Cardiac fibroblast (primary cell): Measurements from ENCODE around the gene NBEAL1.
"Not testable (repeated sequence)": the region's sequence is repeated elsewhere in the genome, so short reads cannot be mapped to it uniquely, and the experiment has no call there.

Experiments used
- DNase-seq, 2 donors: peaks; one replicate each; pipeline versions ENCODE4 v3.0.0 to v3.0.0-alpha.2; 2010; ENCODE audit warnings: low read depth in 2 of 2
- H3K4me3 ChIP-seq, 2 donors: replicated peaks in 1 of 2; 1 replicate in 1 of 2; 2 replicates in 1 of 2; pipeline ENCODE4 v1.5.1; 2011; ENCODE audit warnings: low read depth in 2 of 2, low read length in 2 of 2, mild to moderate bottlenecking in 2 of 2, moderate library complexity in 1 of 2
- TF ChIP-seq, protein P1 (sequence below): IDR thresholded peaks from one replicate; pipeline ENCODE4 v1.5.1; 2011; ENCODE audit warnings: low read depth, mild to moderate bottlenecking, low read length, inconsistent platforms

NBEAL1 gene

GRCh38 chr2:203122317-203122986 is 107.8 kb downstream of the NBEAL1 start:
- TF ChIP-seq, protein P1, sequence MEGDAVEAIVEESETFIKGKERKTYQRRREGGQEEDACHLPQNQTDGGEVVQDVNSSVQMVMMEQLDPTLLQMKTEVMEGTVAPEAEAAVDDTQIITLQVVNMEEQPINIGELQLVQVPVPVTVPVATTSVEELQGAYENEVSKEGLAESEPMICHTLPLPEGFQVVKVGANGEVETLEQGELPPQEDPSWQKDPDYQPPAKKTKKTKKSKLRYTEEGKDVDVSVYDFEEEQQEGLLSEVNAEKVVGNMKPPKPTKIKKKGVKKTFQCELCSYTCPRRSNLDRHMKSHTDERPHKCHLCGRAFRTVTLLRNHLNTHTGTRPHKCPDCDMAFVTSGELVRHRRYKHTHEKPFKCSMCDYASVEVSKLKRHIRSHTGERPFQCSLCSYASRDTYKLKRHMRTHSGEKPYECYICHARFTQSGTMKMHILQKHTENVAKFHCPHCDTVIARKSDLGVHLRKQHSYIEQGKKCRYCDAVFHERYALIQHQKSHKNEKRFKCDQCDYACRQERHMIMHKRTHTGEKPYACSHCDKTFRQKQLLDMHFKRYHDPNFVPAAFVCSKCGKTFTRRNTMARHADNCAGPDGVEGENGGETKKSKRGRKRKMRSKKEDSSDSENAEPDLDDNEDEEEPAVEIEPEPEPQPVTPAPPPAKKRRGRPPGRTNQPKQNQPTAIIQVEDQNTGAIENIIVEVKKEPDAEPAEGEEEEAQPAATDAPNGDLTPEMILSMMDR, result no peak
- peak; percentile 5 to 40 for DNase-seq

DNA sequence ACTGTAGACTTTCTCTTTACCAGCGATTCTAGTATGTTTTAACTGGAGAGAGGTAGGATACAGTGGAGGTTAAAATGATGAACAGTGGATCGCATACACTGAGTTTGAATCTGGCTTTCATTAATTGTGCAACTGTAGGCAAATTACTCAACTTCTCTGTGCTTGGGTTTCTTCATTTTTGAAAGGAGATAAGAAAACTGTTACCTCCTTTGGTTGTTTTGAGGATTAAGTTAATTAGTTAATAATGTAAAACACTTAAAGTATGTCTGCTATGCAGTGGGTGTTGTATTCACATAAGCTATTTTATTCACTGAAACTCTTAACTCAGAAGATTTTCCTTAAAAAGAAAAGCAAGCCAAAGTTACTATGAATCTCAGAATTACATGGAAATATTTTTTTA is 112.3 kb downstream of the NBEAL1 start:
- no peak overlapping the region for H3K4me3 ChIP-seq
- TF ChIP-seq, protein P1, result no peak
- peak in 1 of 2 donors; percentile 13 for DNase-seq

More at GRCh38 chr2:203122317-203122986, 107.8 kb downstream of the NBEAL1 start:
- H3K4me3 ChIP-seq, result no peak overlapping the region

DNA sequence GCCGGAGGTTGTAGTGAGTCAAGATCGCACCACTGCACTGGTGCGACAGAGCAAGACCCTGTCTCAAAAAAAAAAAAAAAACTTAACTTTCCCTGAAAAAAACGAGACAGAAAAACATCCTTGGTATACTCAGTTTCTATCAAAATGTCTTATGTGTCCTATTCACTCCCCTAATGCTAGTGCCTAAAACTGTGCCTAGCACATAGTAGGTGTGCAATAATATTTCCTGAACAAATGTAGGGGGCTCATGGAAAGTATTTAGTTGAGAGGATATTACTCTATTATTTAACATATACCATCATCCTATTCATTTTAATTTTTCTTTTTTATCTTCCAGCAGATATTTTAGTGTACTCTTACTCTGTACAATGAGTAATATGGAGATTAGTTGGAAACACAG is 120.4 kb downstream of the NBEAL1 start:
- no peak for DNase-seq
- TF ChIP-seq, protein P1, result no peak
- H3K4me3 ChIP-seq, result no peak overlapping the region

GRCh38 chr2:203143391-203143790 is 128.7 kb downstream of the NBEAL1 start:
- TF ChIP-seq, protein P1, result no peak
- DNase-seq, result no peak
- H3K4me3 ChIP-seq, result no peak overlapping the region

- TF ChIP-seq, protein P1, result no peak
- no peak overlapping the region for H3K4me3 ChIP-seq
- no peak for DNase-seq
Measured at GRCh38 chr2:203149194-203149593, 134.5 kb downstream of the NBEAL1 start.

- TF ChIP-seq, protein P1, result no peak
- DNase-seq, result no peak
- no peak overlapping the region for H3K4me3 ChIP-seq
Measured at GRCh38 chr2:203155406-203155805, 140.7 kb downstream of the NBEAL1 start.

- not testable (repeated sequence) for DNase-seq, H3K4me3 ChIP-seq
Measured at GRCh38 chr2:203162722-203163121, 148.0 kb downstream of the NBEAL1 start.
